GM12873 (cell line): Measurements from ENCODE around the gene DENND2A.

Experiments
- TF ChIP-seq, protein P1 (sequence below): IDR thresholded peaks from 2 replicates; pipeline ENCODE4 v1.5.1; 2012; ENCODE audit warnings: low read depth, mild to moderate bottlenecking, moderate library complexity, low read length, control low read depth; ENCODE audit not compliant: insufficient read depth; ENCODE audit errors: missing control alignments

DENND2A gene

DNA sequence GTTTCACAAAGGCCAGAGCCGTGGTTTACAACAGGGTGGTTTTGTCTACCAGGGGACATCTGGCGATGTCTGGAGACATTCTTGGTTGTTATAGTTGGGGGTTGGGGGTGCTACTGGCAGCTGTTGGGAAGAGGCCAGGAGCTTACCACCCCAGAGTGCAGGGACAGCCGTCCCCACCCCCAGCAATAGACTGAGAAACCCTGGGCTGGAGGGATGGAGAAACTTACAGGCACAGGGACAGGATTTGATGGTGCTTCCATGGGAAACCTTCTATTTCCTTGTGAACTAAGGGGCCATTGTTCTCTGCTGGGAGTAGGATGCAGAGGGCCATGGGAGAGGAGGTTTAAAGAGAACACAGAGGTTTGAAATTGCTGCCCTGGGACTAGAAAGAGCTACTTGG lies 43.0 kb upstream of the DENND2A start:
- TF ChIP-seq, protein P1, sequence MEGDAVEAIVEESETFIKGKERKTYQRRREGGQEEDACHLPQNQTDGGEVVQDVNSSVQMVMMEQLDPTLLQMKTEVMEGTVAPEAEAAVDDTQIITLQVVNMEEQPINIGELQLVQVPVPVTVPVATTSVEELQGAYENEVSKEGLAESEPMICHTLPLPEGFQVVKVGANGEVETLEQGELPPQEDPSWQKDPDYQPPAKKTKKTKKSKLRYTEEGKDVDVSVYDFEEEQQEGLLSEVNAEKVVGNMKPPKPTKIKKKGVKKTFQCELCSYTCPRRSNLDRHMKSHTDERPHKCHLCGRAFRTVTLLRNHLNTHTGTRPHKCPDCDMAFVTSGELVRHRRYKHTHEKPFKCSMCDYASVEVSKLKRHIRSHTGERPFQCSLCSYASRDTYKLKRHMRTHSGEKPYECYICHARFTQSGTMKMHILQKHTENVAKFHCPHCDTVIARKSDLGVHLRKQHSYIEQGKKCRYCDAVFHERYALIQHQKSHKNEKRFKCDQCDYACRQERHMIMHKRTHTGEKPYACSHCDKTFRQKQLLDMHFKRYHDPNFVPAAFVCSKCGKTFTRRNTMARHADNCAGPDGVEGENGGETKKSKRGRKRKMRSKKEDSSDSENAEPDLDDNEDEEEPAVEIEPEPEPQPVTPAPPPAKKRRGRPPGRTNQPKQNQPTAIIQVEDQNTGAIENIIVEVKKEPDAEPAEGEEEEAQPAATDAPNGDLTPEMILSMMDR = no peak

DNA sequence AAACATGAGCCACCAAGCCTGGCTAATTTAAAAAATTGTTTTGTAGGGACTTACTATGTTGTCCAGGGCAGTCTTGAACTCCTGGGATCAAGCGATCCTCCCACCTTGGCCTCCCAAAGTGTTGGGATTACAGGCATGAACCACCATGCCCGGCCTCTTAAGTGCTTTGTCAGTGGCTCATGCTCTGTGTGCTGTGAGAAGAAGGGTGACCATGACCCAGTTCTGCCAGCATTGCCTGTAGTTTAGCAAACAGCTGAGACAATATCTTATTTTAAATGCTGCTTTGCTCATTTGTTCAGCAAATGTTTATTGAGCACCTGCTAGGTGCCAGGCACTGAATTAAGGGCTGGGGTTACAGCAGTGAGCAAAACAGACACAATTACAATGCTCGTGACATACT lies 41.2 kb upstream of the DENND2A start:
- TF ChIP-seq, protein P1 = no peak

DNA sequence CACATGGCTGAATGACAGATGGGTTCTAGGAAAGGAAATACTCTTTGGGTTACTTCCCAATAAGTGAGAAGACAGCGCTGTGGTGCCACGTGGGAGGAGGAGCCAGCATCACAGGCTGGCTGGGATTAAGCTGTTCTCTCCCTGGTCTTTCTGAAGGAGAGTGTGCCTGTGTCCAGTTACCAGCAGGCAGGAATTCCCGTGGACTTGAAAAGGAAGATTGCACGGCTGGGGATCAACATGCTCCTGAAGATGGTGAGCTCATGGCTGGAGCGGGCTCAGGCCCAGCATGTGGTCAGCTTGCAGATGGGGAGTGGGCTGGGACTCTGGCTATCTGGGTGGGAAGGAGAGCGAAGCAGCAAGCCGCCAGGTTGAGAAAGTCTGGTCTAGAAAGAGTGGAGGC lies 40.3 kb upstream of the DENND2A start:
- TF ChIP-seq, protein P1 = no peak

DNA sequence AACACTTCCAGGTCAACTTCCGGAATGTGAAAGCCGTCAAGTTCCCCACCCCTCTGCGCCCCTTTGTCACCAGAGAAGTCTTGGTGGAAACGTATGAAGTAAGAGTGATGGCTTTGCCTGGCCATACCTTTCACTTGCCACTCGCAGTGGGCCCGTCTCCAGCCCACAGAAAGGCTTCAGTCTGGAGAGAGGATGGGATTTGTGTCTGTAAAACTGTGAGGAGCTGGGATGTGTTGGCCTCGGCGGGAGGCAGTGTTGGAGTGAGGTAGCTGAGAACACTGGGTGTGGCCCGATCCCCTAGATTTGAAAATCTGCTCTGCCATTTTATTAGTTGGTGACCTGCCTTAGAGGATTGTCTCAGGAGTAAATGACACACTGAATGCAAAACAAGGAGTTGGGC lies 38.6 kb upstream of the DENND2A start:
- TF ChIP-seq, protein P1 = no peak

DNA sequence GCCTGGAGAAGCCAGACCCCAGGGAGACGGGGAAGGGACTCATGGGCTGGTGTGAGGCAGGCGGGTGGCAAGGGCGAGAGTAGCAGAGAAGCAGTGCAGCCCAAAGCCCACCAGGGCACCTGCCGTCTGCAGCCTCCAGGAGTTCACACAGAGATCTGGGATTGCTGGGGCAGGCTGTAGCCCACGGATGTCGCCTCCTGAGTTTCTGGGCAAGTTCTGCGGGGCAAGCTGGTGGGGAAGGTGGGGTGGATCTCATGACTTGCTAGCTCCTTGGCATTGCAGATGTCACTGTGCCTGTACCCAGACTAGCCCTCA lies 38.2 kb upstream of the DENND2A start:
- TF ChIP-seq, protein P1 = no peak

DNA sequence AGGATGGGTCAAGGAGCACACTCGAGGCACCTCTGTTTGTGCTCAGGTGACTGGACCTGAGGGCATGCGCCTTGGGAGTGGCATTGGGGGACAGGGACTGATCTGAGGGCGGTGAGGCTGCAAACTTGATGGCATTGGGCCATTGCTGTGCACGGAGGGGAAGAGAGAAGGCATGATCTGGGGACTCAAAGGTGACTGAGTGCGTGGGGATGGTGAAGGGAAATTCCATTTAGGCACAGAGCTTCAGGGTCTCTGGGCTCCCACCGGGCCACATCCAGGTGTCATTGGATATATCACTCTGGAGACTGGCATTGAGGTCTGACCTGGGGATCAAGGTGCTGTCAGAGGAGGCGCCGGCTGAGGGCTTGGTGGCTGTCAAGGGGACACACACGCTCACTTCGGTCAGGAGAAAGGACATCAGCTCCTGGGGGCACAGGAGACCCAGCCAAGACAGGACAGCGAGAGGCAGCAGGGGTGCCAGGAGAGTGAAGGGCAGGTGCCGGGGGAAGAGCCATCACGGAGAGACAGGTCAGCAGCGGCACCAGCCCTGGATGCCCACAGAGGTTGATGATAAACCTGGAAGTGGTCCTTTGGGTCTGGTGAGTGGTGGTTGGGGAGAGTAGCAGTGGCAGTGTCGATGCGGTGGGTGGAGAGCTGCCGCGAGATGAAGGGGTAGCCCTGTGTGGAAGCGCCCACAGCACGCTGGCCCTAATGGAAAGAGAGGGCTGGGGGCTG lies 37.6 kb upstream of the DENND2A start:
- TF ChIP-seq, protein P1 = no peak

DNA sequence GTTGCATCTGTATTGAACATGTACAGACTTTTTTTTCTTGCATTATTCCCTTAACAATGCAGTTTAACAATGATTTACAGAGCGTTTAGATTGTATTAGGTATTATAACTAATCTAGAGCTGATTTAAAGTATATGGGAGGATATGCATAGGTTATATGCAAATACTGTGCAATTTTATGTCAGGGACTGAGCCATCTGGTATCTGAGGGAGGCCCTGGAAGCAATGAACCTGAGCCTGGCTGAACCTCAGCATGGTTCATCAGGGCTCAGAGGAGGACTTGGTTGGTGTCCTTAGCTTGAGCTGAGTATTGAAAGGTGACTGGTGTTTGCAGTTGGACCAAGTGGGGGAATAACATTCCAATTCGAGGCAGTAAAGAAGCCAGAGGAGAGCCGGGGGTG lies 36.9 kb upstream of the DENND2A start:
- TF ChIP-seq, protein P1 = no peak
